A673 (cell line): ENCODE data around the gene CAMSAP2.

Experiments used
- EZH2 ChIP-seq: fragments of 200-600 bp; sonication (generic); IDR thresholded peaks from 2 replicates; pipeline ENCODE4 v1.6.1; 2017; ENCODE audit warnings: borderline replicate concordance, low read depth, mild to moderate bottlenecking, mixed read lengths, antibody characterized with exemption, low read length; ENCODE audit not compliant: poor library complexity, severe bottlenecking
- TF ChIP-seq, protein P1 (sequence below): fragments of 300-800, 200-600 bp; sonication (generic); conservative IDR thresholded peaks from 2 replicates; pipeline ENCODE4 v1.5.1; 2017; ENCODE audit warnings: low read depth, mild to moderate bottlenecking, antibody characterized with exemption, low read length, moderate library complexity, mixed read lengths

DNA sequence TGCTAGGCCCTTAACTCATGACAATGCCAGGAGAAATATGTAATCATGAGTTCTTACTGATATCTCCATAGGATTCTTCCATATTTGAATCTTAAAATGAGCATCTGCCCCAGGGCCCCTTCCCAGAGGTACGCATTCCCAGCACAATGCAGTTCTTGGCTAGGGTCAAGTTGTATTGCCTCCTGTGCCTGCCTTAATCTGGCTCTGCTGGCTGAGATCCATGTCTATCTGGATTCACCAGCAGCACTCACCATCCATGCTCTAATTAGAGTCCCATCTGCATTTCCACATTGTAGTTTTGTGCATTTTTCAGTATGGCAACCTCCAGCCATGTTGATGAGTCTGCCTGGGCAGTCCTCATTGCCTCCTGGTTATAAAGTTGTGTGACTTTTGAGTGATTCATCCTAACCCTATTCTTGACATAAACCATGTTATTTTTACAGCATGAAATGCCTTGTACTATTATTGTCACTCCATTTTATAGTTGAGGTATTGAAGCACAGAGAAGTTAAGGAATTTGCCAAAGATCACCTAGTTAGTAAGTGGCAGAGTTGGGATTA, 55.9 kb downstream of the CAMSAP2 start:
- TF ChIP-seq, protein P1, sequence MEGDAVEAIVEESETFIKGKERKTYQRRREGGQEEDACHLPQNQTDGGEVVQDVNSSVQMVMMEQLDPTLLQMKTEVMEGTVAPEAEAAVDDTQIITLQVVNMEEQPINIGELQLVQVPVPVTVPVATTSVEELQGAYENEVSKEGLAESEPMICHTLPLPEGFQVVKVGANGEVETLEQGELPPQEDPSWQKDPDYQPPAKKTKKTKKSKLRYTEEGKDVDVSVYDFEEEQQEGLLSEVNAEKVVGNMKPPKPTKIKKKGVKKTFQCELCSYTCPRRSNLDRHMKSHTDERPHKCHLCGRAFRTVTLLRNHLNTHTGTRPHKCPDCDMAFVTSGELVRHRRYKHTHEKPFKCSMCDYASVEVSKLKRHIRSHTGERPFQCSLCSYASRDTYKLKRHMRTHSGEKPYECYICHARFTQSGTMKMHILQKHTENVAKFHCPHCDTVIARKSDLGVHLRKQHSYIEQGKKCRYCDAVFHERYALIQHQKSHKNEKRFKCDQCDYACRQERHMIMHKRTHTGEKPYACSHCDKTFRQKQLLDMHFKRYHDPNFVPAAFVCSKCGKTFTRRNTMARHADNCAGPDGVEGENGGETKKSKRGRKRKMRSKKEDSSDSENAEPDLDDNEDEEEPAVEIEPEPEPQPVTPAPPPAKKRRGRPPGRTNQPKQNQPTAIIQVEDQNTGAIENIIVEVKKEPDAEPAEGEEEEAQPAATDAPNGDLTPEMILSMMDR = no peak
- no peak for TF ChIP-seq EZH2
